Measurements from ENCODE around the gene GMPR.
"Not testable (repeated sequence)": the region's sequence is repeated elsewhere in the genome, so short reads cannot be mapped to it uniquely, and the experiment has no call there.

Gene GMPR

DNA sequence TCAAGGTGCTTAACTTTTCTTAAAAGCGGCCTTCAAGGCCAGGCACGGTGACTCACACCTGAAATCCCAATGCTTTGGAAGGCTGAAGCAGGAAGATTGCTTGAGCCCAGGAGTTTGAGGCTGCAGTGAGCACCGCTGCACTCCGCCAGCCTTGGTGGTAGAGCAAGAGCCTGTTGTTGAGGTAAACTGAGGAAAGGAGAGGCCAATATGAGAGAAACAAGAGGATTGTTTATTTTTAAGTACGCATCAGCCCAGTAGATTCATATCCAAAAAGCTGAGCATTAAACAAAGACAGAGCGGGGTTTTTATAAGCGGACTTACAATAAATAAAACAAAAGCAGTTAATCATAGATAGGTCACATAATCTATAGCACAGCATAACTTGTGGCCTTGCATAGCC, 15.0 kb upstream of the GMPR start:
- TF ChIP-seq PPARA (CRISPR knock-in tag; IDR thresholded peaks at IDR 0.05; ENCODE audit: borderline replicate concordance) (no peak), ZFP3 (CRISPR knock-in tag; IDR thresholded peaks at IDR 0.05) (no peak), TCF4 (CRISPR knock-in tag; IDR thresholded peaks at IDR 0.05; ENCODE audit: borderline replicate concordance) (no peak), ESRRG (CRISPR knock-in tag; IDR thresholded peaks at IDR 0.05) (no peak), SNAI2 (CRISPR knock-in tag; IDR thresholded peaks at IDR 0.05) (no peak), ZC3H10 (CRISPR knock-in tag; IDR thresholded peaks at IDR 0.05) (no peak), RARB (CRISPR knock-in tag; IDR thresholded peaks at IDR 0.05) (no peak), OSR1 (CRISPR knock-in tag; IDR thresholded peaks at IDR 0.05) (no peak), ARNTL (CRISPR knock-in tag; IDR thresholded peaks at IDR 0.05; ENCODE audit: borderline replicate concordance, low read depth) (no peak), ZNF565 (CRISPR knock-in tag; conservative IDR thresholded peaks at IDR 0.05; ENCODE audit: low read depth) (no peak)
- TF ChIP-seq, protein P1, sequence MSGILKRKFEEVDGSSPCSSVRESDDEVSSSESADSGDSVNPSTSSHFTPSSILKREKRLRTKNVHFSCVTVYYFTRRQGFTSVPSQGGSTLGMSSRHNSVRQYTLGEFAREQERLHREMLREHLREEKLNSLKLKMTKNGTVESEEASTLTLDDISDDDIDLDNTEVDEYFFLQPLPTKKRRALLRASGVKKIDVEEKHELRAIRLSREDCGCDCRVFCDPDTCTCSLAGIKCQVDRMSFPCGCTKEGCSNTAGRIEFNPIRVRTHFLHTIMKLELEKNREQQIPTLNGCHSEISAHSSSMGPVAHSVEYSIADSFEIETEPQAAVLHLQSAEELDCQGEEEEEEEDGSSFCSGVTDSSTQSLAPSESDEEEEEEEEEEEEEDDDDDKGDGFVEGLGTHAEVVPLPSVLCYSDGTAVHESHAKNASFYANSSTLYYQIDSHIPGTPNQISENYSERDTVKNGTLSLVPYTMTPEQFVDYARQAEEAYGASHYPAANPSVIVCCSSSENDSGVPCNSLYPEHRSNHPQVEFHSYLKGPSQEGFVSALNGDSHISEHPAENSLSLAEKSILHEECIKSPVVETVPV (CRISPR knock-in tag; IDR thresholded peaks at IDR 0.05), result no peak
- TF ChIP-seq, protein P2, sequence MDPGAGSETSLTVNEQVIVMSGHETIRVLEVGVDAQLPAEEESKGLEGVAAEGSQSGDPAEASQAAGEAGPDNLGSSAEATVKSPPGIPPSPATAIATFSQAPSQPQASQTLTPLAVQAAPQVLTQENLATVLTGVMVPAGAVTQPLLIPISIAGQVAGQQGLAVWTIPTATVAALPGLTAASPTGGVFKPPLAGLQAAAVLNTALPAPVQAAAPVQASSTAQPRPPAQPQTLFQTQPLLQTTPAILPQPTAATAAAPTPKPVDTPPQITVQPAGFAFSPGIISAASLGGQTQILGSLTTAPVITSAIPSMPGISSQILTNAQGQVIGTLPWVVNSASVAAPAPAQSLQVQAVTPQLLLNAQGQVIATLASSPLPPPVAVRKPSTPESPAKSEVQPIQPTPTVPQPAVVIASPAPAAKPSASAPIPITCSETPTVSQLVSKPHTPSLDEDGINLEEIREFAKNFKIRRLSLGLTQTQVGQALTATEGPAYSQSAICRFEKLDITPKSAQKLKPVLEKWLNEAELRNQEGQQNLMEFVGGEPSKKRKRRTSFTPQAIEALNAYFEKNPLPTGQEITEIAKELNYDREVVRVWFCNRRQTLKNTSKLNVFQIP (CRISPR knock-in tag; IDR thresholded peaks at IDR 0.05; ENCODE audit: borderline replicate concordance, low read depth), result no peak
- TF ChIP-seq, protein P3, sequence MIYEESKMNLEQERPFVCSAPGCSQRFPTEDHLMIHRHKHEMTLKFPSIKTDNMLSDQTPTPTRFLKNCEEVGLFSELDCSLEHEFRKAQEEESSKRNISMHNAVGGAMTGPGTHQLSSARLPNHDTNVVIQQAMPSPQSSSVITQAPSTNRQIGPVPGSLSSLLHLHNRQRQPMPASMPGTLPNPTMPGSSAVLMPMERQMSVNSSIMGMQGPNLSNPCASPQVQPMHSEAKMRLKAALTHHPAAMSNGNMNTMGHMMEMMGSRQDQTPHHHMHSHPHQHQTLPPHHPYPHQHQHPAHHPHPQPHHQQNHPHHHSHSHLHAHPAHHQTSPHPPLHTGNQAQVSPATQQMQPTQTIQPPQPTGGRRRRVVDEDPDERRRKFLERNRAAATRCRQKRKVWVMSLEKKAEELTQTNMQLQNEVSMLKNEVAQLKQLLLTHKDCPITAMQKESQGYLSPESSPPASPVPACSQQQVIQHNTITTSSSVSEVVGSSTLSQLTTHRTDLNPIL (CRISPR knock-in tag; IDR thresholded peaks at IDR 0.05; ENCODE audit: low read depth), result no peak
- no peak for ATAC-seq

DNA sequence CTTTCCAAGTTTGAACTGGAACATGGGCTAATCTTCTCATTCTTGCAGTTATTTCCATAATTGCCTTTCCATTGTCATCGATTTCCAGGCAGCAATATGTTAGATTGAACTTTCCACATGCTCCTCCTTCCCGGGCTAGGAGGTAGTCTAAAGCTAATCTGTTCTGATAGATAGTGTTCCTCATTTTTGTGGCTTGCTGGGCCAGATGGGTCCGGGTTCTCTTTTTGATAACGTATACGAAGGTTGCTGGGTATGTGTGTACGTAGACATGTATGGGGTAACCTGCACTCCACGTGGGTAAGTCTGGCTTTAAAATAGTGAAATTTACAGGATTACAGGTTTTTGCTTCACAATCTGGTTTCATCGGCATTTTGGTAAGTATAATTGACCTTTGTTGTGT, 14.0 kb upstream of the GMPR start:
- ATAC-seq, result no peak
- TF ChIP-seq CSDC2 (CRISPR knock-in tag; IDR thresholded peaks at IDR 0.05), result no peak
- TF ChIP-seq, protein P2 (CRISPR knock-in tag; IDR thresholded peaks at IDR 0.05; ENCODE audit: borderline replicate concordance, low read depth), result no peak
- no peak for TF ChIP-seq SNAI2 (CRISPR knock-in tag; IDR thresholded peaks at IDR 0.05)
- TF ChIP-seq ZNF70 (CRISPR knock-in tag; IDR thresholded peaks at IDR 0.05), result no peak
- TF ChIP-seq, protein P3 (CRISPR knock-in tag; IDR thresholded peaks at IDR 0.05; ENCODE audit: low read depth), result no peak
- TF ChIP-seq GLIS3 (CRISPR knock-in tag; IDR thresholded peaks at IDR 0.05), result no peak
- no peak for TF ChIP-seq ESRRG (CRISPR knock-in tag; IDR thresholded peaks at IDR 0.05)
- TF ChIP-seq TCF4 (CRISPR knock-in tag; IDR thresholded peaks at IDR 0.05; ENCODE audit: borderline replicate concordance), result no peak
- no peak for TF ChIP-seq ZNF8 (CRISPR knock-in tag; IDR thresholded peaks at IDR 0.05)
- TF ChIP-seq ZFP3 (CRISPR knock-in tag; IDR thresholded peaks at IDR 0.05), result no peak
- TF ChIP-seq RARB (CRISPR knock-in tag; IDR thresholded peaks at IDR 0.05), result no peak
- TF ChIP-seq, protein P4, sequence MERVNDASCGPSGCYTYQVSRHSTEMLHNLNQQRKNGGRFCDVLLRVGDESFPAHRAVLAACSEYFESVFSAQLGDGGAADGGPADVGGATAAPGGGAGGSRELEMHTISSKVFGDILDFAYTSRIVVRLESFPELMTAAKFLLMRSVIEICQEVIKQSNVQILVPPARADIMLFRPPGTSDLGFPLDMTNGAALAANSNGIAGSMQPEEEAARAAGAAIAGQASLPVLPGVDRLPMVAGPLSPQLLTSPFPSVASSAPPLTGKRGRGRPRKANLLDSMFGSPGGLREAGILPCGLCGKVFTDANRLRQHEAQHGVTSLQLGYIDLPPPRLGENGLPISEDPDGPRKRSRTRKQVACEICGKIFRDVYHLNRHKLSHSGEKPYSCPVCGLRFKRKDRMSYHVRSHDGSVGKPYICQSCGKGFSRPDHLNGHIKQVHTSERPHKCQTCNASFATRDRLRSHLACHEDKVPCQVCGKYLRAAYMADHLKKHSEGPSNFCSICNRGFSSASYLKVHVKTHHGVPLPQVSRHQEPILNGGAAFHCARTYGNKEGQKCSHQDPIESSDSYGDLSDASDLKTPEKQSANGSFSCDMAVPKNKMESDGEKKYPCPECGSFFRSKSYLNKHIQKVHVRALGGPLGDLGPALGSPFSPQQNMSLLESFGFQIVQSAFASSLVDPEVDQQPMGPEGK (CRISPR knock-in tag; IDR thresholded peaks at IDR 0.05; ENCODE audit: borderline replicate concordance), result no peak
- no peak for TF ChIP-seq ISL1 (CRISPR knock-in tag; IDR thresholded peaks at IDR 0.05)
- TF ChIP-seq, protein P5, sequence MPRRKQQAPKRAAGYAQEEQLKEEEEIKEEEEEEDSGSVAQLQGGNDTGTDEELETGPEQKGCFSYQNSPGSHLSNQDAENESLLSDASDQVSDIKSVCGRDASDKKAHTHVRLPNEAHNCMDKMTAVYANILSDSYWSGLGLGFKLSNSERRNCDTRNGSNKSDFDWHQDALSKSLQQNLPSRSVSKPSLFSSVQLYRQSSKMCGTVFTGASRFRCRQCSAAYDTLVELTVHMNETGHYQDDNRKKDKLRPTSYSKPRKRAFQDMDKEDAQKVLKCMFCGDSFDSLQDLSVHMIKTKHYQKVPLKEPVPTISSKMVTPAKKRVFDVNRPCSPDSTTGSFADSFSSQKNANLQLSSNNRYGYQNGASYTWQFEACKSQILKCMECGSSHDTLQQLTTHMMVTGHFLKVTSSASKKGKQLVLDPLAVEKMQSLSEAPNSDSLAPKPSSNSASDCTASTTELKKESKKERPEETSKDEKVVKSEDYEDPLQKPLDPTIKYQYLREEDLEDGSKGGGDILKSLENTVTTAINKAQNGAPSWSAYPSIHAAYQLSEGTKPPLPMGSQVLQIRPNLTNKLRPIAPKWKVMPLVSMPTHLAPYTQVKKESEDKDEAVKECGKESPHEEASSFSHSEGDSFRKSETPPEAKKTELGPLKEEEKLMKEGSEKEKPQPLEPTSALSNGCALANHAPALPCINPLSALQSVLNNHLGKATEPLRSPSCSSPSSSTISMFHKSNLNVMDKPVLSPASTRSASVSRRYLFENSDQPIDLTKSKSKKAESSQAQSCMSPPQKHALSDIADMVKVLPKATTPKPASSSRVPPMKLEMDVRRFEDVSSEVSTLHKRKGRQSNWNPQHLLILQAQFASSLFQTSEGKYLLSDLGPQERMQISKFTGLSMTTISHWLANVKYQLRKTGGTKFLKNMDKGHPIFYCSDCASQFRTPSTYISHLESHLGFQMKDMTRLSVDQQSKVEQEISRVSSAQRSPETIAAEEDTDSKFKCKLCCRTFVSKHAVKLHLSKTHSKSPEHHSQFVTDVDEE (CRISPR knock-in tag; IDR thresholded peaks at IDR 0.05), result no peak

DNA sequence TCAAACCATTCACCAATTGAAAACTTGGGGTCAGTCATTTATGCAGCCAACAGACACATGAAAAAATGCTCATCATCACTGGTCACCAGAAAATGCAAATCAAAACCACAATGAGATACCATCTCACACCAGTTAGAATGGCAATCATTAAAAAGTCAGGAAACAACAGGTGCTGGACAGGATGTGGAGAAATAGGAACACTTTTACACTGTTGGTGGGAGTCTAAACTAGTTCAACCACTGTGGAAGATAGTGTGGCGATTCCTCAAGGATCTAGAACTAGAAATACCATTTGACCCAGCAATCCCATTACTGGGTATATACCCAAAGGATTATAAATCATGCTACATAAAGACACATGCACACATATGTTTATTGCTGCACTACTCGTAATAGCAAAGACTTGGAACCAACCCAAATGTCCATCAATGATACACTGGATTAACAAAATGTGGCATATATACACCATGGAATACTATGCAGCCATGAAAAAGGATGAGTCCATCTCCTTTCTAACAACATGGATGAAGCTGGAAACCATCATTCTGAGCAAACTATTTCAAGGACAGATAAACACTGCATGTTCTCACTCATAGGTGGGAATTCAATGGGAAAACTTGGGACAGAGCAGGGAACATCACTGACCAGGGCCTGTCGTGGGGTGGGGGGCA, 13.2 kb upstream of the GMPR start:
- not testable (repeated sequence) for ATAC-seq

DNA sequence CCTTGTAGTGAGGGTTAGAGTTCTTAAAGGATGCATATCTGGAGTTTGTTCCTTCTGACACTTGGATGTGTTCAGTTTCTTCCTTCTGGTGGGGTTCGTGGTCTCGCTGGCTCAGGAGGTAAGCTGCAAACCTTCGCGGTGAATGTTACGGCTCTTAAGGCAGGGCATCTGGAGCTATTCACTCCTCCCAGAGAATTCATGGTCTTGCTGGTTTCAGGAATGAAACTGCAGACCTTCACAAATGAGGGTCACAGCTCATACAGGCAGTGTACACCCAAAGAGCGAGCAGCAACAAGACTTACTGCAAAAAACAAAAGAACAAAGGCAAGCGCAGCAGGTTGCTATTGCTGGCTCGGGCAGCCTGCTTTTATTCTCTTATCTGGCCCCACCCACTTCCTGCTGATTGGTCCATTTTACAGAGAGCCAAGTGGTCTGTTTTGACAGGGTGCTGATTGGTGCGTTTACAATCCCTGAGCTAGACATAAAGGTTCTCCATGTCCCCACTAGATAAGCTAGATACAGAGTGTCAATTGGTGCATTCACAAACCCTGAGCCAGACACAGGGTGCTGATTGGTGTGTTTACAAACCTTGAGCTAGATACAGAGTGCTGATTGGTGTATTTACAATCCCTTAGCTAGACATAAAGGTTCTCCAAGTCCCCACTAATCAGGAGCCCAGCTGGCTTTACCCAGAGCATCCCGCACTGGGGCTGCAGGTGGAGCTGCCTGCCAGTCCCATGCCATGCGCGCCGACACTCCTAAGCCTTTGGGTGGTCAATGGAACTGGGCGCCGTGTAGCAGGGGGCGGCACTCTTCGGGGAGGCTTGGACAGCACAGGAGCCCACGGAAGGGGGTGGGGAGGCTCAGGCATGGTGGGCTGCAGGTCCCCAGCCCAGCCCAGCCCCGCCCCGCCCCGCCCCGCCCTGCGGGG, 12.0 kb upstream of the GMPR start:
- not testable (repeated sequence) for ATAC-seq
